ENCODE results near the gene ZNF438. TPM values are rescaled to one million over a fixed set of nuclear protein-coding genes. Genes with fewer than 3 reads are reported as not detected.

Gene ZNF438
- total and polyA plus RNA-seq, 2 of the 8 experiments (the other 6 are each of a cell fraction or from before 2014, with no cell fraction given) = 0.95 to 1.7 TPM

GRCh38 chr10:30978843-30979242 lies 52.8 kb downstream of the ZNF438 start:
- Histone ChIP-seq H3K23me2 (ENCODE audit: low read depth, low read length) (no peaks in the 10 kb centered on the region), H3K4me3 (ENCODE audit: extremely low read depth in 1 of 4, insufficient read depth in 2 of 4, low read depth in 3 of 4, low read length in 4 of 4) (no peak overlapping the region), H3K4me2 (ENCODE audit: insufficient read depth in 1 of 2, low read depth in 2 of 2, low read length in 2 of 2) (no peak overlapping the region), H4K8ac (ENCODE audit: extremely low read depth, insufficient read depth, low read length) (no peak overlapping the region), H2BK5ac (ENCODE audit: low read depth, low read length) (no peak overlapping the region), H2AK5ac (ENCODE audit: low read depth, low read length) (no peak overlapping the region), H3K4ac (replicated peaks; ENCODE audit: insufficient read length, low read depth, low read length) (no peak overlapping the region), H2BK20ac (ENCODE audit: low read length) (no peak overlapping the region), H3K56ac (replicated peaks; ENCODE audit: insufficient read length, low read depth, low read length) (no peak overlapping the region), H3K79me2 (ENCODE audit: control insufficient read depth in 1 of 2, insufficient read depth in 2 of 2, low read length in 2 of 2) (no peaks in the 10 kb centered on the region), H3K9ac (replicated peaks in 1 of 4; ENCODE audit: extremely low read depth in 1 of 4, low read depth in 3 of 4, low read length in 3 of 4) (no peak overlapping the region), H4K5ac (ENCODE audit: insufficient read length, low read depth, low read length) (no peak overlapping the region), H3K18ac (ENCODE audit: extremely low read depth, low read length) (no peak overlapping the region), H3K23ac (ENCODE audit: insufficient read length) (no peak overlapping the region), H4K20me1 (replicated peaks in 1 of 2; ENCODE audit: control insufficient read depth in 1 of 2, insufficient read depth in 2 of 2, low read length in 2 of 2) (no peaks in the 10 kb centered on the region), H3K79me1 (ENCODE audit: low read depth, low read length) (no peaks in the 10 kb centered on the region), H3K9me3 (ENCODE audit: insufficient read depth in 2 of 2, low read depth in 1 of 2, low read length in 1 of 2) (0 out of 4 replicates have a peak, but pooled peaks cover 0 to 4% of the 10 kb centered on the region in 2 experiments), H2BK120ac (replicated peaks; ENCODE audit: low read depth, low read length) (no peak overlapping the region), H4K91ac (replicated peaks; ENCODE audit: insufficient read length, low read length) (no peak overlapping the region), H2AFZ (ENCODE audit: low read length) (no peak overlapping the region), H3K27me3 (replicated peaks in 1 of 4; ENCODE audit: control insufficient read depth in 3 of 4, extremely low read depth in 1 of 4, insufficient read depth in 3 of 4, low read length in 3 of 4) (no peaks in the 10 kb centered on the region), H2BK12ac (ENCODE audit: low read depth, low read length) (no peak overlapping the region), H2BK15ac (ENCODE audit: low read length) (no peak overlapping the region), H3K14ac (ENCODE audit: insufficient read length) (no peak overlapping the region), H3K4me1 (replicated peaks in 1 of 4; ENCODE audit: control insufficient read depth in 3 of 4, insufficient read depth in 4 of 4, low read length in 3 of 4) (no peaks in the 10 kb centered on the region), H3K36me3 (ENCODE audit: control insufficient read depth in 2 of 4, insufficient read depth in 4 of 4, low read length in 3 of 4) (no peaks in the 10 kb centered on the region), H3K27ac (ENCODE audit: low read depth, low read length) (no peak overlapping the region)
- DNase-seq (ENCODE audit: low read depth in 1 of 2, low spot score in 2 of 2) = no peak
- no peak for FAIRE-seq
- 91% methylated on average over 2 of the region's 2 CpGs; no CpG with 5 or more reads in 1 of the 2 experiments for WGBS, 2 experiments (ENCODE audit: extremely low coverage in 1 of 2, insufficient coverage in 1 of 2, insufficient read length in 1 of 2, insufficient replicate concordance in 2 of 2, low coverage in 1 of 2, low lambda C conversion rate in 2 of 2, missing lambda C conversion rate in 1 of 2)
- ChIA-PET POLR2A (ENCODE audit: partially characterized antibody) (no interaction called here), CTCF (ENCODE audit: partially characterized antibody) (no interaction called here)
- TF ChIP-seq GABPA (IDR thresholded peaks at IDR 0.05; ENCODE audit: borderline replicate concordance, insufficient read depth, low read length) (no peak), SUZ12 (IDR thresholded peaks at IDR 0.05; ENCODE audit: low read length) (no peak), POLR2A (IDR thresholded peaks at IDR 0.05; ENCODE audit: control extremely low read depth in 1 of 2, low read depth in 2 of 2, low read length in 2 of 2) (no peak), JUN (IDR thresholded peaks at IDR 0.05; ENCODE audit: low read depth, low read length) (no peak), BRCA1 (IDR thresholded peaks at IDR 0.05; ENCODE audit: low read depth, low read length) (no peak), ATF3 (IDR thresholded peaks at IDR 0.05; ENCODE audit: insufficient read depth, low read depth, low read length) (no peak), SAP30 (IDR thresholded peaks at IDR 0.05; ENCODE audit: insufficient read depth, insufficient replicate concordance, low read length) (no peak), CHD2 (IDR thresholded peaks at IDR 0.05; ENCODE audit: low read length) (no peak), EP300 (IDR thresholded peaks at IDR 0.05; ENCODE audit: borderline replicate concordance in 1 of 2, low read depth in 2 of 2, low read length in 2 of 2) (no peak), KDM1A (IDR thresholded peaks at IDR 0.05; ENCODE audit: borderline replicate concordance, low read length) (no peak), KDM4A (IDR thresholded peaks at IDR 0.05; ENCODE audit: low read depth, low read length, severe bottlenecking) (no peak), SRF (IDR thresholded peaks at IDR 0.05; ENCODE audit: low read depth, low read length) (no peak), BACH1 (IDR thresholded peaks at IDR 0.05; ENCODE audit: low read length) (no peak)
